ENCODE measurements around the gene SUN2. TPM values are rescaled to one million over a fixed set of nuclear protein-coding genes. Genes with fewer than 3 reads are reported as not detected.

Gene SUN2
- polyA plus RNA-seq, 1 experiment: 98.4 TPM

DNA sequence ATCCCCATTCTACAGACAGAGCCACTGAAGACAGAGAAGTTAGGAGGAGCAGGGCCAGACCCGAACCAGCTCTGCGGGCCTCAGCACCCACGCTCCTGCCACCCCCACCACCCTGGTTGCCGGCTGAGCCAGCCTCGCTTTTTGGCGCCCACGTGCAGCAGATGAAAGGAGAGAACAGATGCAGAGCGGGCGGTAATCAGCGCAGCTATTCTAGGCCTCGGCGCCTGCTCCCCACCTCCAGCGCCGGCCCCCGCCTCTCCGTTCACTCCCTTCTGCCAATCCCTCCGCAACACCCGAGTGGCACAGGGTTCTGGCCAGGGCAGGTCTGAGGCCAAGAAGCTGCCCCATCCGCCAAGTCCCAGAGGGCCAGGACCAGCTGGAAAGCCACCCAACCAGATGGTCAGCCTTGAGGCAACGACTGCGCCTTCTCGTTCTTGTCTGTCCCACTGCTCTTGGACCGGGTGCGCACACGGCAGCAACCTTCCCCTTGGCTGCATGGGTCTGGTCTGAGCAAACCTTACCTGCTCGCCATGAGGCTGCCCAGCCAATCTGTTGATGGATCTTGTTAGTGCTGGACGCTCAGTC, 21.4 kb upstream of the SUN2 start:
- ChIA-PET CTCF (interaction anchor here (0.7 to 2.8 kb wide), 2 partner anchors 9 to 21 kb away, joined by 3 to 14 read pairs; no protein-coding TSS in a partner anchor), POLR2A (no interaction called here)
- no peak for DNase-seq (ENCODE audit: low read depth)
- TF ChIP-seq, protein P1, sequence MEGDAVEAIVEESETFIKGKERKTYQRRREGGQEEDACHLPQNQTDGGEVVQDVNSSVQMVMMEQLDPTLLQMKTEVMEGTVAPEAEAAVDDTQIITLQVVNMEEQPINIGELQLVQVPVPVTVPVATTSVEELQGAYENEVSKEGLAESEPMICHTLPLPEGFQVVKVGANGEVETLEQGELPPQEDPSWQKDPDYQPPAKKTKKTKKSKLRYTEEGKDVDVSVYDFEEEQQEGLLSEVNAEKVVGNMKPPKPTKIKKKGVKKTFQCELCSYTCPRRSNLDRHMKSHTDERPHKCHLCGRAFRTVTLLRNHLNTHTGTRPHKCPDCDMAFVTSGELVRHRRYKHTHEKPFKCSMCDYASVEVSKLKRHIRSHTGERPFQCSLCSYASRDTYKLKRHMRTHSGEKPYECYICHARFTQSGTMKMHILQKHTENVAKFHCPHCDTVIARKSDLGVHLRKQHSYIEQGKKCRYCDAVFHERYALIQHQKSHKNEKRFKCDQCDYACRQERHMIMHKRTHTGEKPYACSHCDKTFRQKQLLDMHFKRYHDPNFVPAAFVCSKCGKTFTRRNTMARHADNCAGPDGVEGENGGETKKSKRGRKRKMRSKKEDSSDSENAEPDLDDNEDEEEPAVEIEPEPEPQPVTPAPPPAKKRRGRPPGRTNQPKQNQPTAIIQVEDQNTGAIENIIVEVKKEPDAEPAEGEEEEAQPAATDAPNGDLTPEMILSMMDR (IDR thresholded peaks at IDR 0.05; ENCODE audit: insufficient read depth, low read depth, low read length): no peak
- H3K4me3 ChIP-seq (ENCODE audit: low read depth, low read length): no peak overlapping the region
- H3K27me3 ChIP-seq (ENCODE audit: control insufficient read depth, insufficient read depth, low read length): no peaks in the 10 kb centered on the region
- H3K36me3 ChIP-seq (ENCODE audit: control insufficient read depth, insufficient read depth, low read length): peaks cover 13% of the 10 kb centered on the region

DNA sequence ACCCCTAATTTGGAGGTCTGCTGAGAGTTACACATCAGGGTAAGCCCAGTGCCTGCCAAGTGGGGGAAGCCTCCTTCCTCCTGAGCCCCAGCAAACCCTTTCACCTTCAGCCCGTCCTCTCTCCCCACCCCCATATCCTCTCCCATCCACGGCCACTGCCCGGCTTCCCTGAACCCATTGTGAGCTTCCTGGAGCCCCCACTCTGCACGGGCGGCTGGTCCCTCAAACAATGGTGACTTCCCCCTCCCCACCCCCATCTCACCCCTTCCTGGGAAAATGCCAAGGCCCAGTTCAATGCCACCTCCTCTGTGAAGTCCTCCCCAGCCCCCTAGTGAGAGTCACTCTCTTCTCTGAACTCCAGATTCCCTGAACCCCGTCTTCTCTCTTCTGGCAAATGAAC, 20.3 kb upstream of the SUN2 start:
- ChIA-PET POLR2A (no interaction called here), CTCF (interaction anchor here (0.6 to 1.8 kb wide), 2 partner anchors 10 to 227 kb away, joined by 3 to 7 read pairs; no protein-coding TSS in a partner anchor)
- no peak for DNase-seq (ENCODE audit: low read depth)

DNA sequence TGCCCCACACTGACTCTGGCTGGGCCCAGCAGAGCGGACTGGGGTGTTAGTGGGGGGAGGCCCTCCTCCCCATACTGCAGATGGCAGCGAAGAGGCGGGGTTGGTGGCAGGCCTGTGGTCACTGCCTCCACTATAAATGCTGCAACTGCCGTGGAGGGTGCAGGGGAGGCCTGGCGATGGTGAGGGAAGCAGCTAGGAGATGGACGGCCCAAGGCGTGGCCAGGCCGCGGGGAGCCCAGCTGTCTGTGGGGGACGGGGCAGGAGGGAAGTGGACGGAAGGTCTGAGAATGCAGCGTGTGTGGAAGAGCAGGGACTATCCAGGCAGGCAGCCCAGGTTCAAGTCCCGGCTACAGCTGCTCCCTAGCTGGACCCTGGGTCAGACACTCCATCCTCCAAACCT, 19.9 kb upstream of the SUN2 start:
- Histone ChIP-seq H3K4me3 (ENCODE audit: low read depth, low read length) (no peak overlapping the region), H3K27me3 (ENCODE audit: control insufficient read depth, insufficient read depth, low read length) (no peaks in the 10 kb centered on the region), H3K36me3 (ENCODE audit: control insufficient read depth, insufficient read depth, low read length) (peaks cover 8% of the 10 kb centered on the region)
- DNase-seq (ENCODE audit: low read depth): no peak
- TF ChIP-seq, protein P1 (IDR thresholded peaks at IDR 0.05; ENCODE audit: insufficient read depth, low read depth, low read length): no peak
- ChIA-PET CTCF (interaction anchor here (0.6 to 1.8 kb wide), 2 partner anchors 10 to 227 kb away, joined by 3 to 7 read pairs; no protein-coding TSS in a partner anchor), POLR2A (no interaction called here)

More for the DNA sequence above, 20.3 kb upstream of the SUN2 start:
- TF ChIP-seq, protein P1 (IDR thresholded peaks at IDR 0.05; ENCODE audit: insufficient read depth, low read depth, low read length): no peak
- Histone ChIP-seq H3K27me3 (ENCODE audit: control insufficient read depth, insufficient read depth, low read length) (no peaks in the 10 kb centered on the region), H3K4me3 (ENCODE audit: low read depth, low read length) (no peak overlapping the region), H3K36me3 (ENCODE audit: control insufficient read depth, insufficient read depth, low read length) (peaks cover 12% of the 10 kb centered on the region)

DNA sequence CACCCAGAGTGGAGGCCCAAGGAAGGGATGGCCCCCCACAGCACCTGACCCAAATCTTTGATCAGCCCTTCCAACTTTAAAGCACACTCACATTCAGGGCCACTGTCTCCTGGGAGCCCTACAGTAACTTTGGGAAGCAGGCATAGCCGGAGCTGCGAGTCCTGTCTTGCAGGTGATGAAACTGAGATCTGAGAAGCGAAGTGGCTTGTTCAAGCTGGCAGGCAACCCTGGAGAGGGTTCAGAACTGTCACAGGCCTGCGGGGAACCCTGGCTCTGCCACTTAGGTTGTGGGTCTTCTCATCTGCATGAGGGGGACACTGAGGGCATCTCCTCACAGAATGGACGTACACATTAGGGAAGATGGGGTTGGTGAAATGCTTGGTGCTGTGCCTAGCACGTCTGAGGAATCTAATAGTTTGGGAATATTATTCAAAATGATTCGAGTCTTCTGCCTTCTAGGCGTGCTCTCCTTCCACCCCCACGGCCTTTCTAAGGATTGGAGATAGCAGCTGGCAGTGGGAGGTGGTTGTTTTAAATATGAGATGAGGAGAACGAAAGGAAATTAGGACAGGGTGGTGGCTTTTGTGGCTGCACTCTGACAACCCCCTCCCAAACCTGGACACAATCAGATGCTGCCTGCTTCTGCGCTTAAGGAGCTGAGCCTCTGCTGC, 18.8 kb upstream of the SUN2 start:
- Histone ChIP-seq H3K36me3 (ENCODE audit: control insufficient read depth, insufficient read depth, low read length) (peaks cover 3% of the 10 kb centered on the region), H3K27me3 (ENCODE audit: control insufficient read depth, insufficient read depth, low read length) (no peaks in the 10 kb centered on the region), H3K4me3 (ENCODE audit: low read depth, low read length) (no peak overlapping the region)
- DNase-seq (ENCODE audit: low read depth): no peak
- TF ChIP-seq, protein P1 (IDR thresholded peaks at IDR 0.05; ENCODE audit: insufficient read depth, low read depth, low read length): no peak
- POLR2A ChIA-PET: no interaction called here
- CTCF ChIA-PET: interaction anchor here (1.8 kb wide), 1 partner anchor 9 kb away, joined by 7 read pairs; no protein-coding TSS in a partner anchor

DNA sequence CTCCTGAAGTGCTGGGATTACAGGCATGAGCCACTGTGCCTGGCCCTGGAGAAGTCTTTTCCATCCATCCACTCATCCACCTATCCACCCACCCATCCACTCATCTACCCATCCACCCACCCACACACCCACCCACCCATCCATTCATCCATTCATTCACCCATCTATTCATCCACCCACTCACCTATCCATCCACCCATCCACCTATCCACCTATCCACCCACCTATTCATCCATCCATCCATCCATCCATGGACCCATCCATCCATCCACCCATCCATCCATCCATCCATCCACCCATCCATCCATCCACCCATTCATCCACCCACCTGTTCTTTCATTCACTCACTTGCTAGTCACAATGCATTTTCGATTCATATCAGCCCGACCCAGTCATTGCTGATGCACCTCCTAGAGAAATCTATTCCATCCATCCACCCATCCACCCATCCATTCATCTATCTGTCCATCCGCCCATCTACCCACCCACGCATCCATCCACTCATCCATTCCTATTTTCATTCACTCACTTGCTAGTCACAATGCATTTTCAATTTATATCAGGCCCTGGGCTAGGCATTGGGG, 17.7 kb upstream of the SUN2 start:
- no peaks in the 10 kb centered on the region for H3K36me3 ChIP-seq (ENCODE audit: control insufficient read depth, insufficient read depth, low read length)
- no peak for DNase-seq (ENCODE audit: low read depth)
- ChIA-PET CTCF (no interaction called here), POLR2A (no interaction called here)
- H3K4me3 ChIP-seq (ENCODE audit: low read depth, low read length): no peak overlapping the region
- TF ChIP-seq, protein P1 (IDR thresholded peaks at IDR 0.05; ENCODE audit: insufficient read depth, low read depth, low read length): no peak
- H3K27me3 ChIP-seq (ENCODE audit: control insufficient read depth, insufficient read depth, low read length): no peaks in the 10 kb centered on the region

Data from BJ (cell line).